NCI-H1092 (cell line): ENCODE data around the gene VPS26B.

Source experiments
- DNase-seq: peaks from one replicate; lab custom pipeline; 2025; lab: John Stamatoyannopoulos, UW

The VPS26B gene

DNA sequence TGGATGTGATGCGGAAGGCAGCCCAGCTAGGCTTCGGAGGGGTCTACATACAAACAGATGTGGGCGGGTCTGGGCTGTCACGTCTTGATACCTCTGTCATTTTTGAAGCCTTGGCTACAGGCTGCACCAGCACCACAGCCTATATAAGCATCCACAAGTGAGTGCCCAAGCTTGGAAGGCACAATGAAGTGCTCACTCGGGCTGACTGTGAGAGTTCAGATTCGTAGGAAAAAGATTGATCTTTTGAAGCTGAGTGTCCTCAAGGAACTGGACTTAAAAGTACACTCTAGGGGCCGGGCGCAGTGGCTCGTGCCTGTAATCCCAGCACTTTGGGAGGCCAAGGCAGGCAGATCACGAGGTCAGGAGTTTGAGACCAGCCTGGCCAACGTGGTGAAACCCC lies 32.6 kb downstream of the VPS26B start:
- no peak for DNase-seq

DNA sequence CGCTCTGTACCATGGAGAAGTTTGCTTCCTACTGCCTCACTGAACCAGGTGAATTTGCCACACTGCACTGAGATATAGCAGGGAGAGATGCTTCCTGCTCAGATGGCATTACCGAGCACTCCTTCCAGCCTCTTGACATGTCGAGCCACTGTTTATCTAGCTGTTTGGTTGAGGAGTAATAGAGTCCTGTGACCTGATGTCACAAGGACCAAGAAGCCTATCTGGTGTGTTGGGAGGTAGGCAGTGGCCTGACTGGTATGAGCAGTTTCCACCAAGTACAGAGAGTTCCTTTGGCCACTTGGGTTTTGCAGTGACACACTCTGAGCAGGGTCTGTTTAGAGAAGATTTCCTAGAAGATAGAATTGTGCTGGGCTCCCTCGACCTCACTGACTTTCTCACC lies 34.1 kb downstream of the VPS26B start:
- no peak for DNase-seq

DNA sequence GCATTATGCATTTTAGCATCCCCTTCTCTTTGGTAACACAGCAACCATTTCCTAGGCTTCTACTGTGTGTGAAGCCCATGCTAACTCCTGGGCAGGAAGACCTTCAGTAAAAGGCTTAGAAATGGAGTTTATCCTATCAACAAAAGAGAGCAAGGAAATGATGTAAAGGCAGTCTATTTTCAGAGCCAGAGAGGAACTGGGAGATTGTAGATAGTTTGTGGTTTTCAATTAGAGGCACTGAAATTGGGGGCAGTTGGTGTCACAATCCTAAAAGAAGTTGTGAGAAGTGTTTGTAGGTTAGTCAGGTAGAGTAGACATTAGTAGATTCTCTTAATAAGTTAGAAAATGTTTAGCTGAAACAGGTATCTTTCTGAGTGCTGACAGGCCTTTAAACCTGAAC lies 36.0 kb downstream of the VPS26B start:
- no peak for DNase-seq

DNA sequence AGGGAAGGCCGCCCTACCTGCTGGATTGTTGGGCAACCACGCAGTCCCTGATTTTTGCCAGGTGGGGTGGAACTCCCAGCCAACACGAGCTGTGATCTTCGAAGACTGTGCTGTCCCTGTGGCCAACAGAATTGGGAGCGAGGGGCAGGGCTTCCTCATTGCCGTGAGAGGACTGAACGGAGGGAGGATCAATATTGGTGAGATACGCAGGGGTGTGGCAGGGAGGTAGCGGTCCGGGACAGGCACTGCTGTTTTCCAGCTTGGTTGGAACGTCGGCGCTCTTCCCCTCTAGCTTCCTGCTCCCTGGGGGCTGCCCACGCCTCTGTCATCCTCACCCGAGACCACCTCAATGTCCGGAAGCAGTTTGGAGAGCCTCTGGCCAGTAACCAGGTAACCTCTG lies 36.5 kb downstream of the VPS26B start:
- DNase-seq: no peak

DNA sequence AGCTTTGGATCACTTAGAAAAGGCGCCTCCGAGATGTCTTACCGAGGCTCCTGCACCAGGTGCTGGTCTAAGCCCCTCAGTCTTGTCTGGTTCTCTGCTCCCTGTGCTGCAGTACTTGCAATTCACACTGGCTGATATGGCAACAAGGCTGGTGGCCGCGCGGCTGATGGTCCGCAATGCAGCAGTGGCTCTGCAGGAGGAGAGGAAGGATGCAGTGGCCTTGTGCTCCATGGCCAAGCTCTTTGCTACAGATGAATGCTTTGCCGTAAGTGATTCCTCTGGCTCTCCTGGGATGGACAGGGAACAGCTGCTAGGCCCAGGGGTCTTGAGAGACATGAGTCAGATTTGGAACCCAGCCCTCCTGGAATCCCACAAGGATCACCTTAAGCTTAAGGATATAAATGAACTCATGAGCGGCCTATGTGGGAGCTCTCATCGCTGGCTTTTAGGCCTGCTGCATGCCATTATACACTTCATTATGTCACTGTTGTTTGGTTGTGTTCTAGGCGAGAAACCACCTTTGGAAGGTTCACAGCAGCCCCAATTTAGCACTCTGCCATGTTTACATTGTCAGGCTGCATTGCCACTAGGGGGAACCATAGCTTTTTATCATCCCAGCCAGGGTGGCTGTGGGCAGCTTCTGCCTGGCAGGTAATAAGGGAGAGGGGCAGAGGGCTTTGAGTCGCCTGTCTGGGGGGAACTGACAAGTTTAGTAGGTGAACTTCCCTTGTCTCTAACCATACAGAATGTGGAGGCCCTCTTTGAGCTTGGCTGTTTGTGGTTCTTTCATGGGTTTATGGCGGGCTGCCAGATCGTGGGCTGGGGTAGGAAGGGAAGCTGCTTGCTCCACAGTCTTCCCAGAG lies 37.4 kb downstream of the VPS26B start:
- DNase-seq: peak; percentile 18

DNA sequence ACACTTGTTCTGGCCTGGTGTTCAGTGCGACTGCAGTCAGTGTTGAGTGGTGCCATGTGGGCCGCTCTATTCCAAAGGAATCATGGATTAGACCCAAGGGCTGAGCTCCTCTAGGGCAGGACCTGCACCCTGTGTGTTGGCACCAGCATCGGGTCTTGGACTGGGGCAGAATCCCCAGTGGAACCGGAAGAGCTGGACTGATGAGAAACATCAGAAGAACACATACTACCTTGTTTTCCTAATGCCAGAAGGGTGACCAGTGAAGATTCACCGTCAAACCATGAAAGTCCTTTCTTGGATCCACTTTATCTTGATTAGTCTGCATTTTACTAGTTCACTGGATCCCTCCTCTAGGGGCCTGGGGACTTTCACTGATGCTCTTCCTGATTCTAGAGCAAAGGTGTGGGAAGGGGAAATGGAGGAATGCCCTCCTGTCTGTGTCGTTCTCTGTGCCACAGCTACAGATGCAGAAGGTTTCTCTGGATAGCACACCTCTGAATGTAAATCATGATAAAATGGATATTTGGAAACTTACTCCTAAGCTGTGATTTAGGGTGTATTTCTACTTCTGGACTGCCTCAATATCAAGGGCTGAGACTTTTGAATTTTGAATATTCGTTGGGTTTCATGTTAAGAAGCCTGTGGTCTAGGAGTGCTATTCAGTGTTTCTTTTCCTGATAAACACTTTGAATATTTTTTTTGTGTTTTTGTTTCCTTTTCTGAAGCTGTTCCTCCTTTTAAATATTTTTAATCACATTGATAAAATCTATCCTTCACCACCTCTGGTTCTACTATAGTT lies 40.7 kb downstream of the VPS26B start:
- no peak for DNase-seq

DNA sequence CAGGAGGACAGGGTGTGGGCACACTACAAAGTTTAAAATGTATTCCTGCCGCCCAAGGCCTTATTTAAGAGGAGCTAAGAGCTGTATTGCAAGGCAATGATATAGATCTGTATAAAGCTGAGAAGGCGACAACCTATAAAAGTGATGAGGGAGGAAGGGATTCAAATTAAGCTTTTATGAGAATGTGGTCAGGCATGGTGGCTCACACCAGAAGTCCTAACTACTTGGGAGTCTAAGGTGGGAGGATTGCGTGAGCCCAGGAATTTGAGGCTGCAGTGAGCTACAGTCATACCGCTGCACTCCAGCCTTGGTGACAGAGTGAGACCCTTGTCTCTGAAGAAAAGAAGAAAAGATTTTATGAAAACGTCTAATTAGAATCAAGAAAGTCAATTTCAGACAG lies 42.0 kb downstream of the VPS26B start:
- DNase-seq: no peak

DNA sequence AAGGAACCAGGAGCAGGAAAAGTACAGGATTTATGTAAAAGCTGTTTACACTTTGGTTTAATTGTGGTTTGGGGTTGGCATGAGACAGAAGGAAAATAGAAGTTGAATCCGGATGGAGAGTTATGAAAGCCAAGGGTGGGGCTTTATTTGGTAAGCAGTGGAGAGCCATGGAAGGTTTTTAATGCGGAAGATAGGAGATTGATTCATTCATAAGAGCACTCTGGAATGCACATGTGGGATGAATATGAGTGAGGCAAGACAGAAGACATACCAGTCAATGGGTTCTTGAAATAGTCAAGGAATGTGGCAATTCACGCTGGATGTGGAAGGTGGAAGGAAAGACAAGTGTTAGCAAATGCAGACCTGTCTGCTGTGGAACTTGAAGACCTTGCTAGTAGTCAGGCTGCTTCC lies 42.4 kb downstream of the VPS26B start:
- DNase-seq: no peak

DNA sequence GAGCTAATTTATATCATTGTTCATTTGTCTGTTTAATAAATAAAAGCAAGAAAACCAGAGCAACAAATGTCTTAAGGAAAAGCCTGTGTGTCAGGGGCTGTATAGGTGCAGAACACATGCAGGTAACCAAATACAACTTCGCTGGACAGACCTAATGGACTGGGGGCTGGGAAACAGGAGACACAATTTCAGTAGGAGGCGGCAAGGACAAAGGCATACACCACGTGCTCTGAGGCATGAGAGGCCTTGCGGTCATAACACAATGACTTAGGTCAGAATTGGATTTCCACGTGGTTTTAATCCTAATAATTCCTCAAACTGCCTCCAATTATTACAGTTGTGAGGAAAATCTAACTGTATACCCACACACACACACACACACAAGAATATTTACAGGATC lies 43.0 kb downstream of the VPS26B start:
- DNase-seq: no peak

DNA sequence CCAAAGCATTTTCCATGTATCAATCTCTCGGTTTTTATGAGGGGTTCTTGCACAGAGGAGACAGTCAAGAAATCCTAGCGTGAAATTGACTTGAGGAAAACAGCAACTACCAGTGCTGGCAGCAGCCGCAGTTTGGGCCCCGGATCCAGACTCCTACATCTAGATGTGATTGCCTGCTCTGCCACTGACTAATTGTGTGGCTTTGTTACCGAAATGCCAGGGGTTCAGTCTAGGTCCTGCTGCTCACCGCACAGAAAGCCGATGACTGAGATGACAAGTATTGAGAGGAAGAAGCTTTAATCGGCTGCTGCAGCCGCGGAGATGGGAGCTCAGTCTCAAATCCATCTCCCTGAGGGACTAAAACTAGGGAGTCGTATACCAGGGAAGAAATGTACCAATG lies 43.5 kb downstream of the VPS26B start:
- DNase-seq: no peak

DNA sequence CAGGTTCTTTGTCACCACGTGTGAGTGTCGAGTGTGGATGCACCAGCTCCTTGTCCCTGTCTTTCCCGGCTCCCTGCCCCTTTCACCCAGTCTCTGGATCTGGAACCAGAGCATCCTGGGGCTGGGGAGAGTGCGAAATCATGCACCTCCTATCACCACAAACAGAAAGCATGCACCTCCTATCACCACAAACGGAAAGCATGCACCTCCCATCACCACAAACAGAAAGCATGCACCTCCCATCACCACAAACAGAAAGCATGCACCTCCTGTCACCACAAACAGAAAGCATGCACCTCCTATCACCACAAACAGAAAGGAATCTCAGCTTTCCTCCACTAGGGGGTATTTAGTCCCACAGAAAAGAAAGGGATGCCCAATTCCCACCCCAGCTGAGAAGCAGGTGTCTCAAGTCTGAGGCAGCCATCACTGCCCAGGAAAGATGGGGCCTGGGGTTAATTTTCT lies 45.8 kb downstream of the VPS26B start:
- peak; percentile 11 for DNase-seq

DNA sequence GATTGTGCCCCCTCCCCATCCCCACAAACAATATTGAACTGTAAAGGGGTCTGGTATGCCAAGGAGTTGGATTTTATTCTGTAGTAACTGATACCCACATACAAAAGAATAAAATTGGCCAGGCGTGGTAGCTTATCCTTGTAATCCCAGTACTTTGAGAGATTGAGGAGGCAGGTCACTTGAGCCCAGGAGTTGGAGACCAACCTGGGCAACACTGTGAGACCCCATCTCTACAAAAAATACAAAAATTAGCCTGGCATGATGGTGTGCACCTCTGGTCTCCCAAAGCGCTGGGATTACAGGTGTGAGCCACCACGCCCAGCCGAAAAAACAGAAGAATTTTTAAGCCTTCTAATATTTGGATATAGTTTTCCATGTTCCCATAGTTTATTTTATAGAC lies 47.5 kb downstream of the VPS26B start:
- DNase-seq: no peak

DNA sequence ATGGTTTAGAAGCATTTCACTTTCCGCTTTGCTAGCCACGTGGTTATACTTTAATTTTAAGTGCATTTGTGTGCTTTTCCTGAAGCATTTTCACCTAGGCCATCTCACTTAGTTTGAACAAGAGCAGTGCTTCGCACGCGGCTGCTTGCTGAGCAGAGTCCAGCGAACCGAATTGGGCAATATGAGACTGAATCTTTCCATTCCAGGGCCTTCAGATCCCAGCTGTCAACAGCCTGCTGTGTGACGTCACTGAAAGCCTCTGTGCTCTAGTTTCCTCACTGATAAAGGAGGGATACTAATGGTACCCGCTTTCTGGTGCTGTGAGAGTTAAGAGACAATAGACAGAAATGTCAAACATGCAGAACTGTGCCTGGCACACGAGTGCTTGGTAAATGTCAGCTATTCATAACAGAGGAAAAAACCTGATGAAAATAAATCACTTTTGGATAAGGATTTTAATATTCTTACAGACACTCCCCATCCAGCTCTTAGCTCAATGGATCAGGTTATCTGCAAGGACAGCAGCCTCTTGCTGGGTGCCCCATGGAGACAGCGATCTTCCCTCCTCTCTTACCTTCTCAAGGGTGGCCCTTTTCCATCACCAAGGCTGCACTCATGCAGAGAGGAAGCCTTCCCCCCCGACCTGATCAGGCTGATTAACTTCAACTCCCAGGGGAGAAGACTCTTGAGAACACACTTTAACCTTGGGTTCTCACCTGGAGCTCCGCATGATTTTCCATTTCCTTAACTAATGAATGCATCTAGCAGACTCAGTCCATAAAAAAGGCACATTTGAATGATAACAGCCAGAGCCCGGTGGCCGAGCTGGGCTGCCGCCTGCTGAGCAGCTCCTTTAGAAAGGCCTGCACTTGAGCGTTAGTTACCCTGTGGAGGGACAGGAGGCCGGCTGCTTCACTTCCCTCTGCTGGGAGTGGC lies 48.2 kb downstream of the VPS26B start:
- DNase-seq: peak; percentile 41

DNA sequence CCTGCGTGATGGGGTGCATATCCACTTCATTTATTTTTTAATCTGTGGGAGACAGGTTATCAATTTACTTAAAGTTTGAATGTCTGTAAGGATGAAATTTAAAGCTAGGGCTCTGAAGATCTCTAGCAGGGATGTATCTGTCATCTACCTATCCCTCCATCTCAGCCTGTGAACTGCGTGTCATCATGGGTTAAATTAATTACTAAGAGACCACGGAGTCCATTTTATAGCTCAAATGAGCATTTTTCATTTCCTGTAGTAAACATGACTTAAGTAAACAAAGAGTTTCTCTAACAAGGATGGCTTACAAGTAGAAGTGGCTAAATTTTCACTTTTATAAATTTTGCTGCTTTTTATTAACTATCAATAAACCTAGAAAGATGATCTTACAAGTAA lies 48.8 kb downstream of the VPS26B start:
- DNase-seq: no peak

DNA sequence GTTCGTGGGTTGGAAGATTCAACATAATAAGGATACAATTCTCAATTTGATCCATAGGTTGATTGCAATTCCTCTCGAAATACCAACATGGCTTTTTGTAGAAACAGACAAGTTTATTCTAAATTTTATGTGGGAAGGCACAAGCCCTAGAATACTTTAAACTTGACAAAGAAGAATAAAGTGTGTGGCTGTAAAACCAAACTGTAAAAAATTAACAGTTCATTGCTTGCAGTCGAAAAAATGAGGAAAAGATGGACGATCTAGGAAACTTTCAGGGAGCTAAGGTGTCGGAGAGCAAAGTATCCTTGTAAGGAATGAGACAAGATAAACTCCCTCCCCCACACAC lies 50.7 kb downstream of the VPS26B start:
- DNase-seq: no peak

DNA sequence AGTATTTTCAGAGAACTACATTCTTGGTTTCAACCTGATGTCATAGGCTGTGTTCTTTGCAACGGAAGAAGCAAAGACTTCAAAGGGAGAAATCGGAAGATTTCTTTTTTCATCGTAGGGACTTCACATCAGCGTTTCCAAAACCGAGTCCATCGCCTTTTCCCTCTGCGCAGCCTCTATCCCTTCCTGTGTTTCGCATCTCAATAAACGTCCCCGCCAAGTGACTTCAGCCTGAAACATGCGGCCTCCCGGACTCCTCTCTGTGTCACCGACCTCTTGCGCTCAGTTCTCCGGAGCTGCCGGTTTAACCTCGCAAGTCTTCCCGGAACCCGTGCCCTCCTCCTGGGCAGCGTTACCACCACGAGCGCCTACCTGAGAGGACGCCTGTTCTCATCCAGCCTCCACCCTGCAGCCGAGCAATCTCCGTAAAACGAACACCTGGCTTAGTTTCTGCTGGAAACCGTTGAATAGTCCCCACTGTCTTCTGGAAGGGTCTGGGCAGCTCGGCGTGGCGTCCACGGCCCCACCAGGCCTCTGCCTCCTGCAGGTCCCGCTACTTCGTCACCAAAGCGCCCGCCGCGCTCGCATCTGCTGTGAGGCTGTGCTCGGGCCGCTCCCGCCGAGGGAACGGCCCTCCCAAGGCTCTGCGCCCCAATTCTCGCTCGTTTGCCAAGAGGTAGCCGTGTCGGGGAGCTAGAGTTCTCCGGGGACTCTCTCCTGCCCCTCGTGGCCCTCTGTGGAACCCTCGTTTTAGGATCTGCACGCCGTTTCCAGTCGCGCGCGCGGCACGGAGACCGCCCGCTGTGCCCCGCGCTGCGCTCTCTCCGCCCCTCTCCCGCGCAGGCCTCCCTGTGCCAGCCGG lies 51.3 kb downstream of the VPS26B start, which contains the start of gene GLB1L3:
Gene GLB1L3, plus strand, starts transcription at position 846 of the 862 bp plus-strand sequence. CDS start 362 bp downstream, outside the sequence.
- DNase-seq: peak; percentile 80

DNA sequence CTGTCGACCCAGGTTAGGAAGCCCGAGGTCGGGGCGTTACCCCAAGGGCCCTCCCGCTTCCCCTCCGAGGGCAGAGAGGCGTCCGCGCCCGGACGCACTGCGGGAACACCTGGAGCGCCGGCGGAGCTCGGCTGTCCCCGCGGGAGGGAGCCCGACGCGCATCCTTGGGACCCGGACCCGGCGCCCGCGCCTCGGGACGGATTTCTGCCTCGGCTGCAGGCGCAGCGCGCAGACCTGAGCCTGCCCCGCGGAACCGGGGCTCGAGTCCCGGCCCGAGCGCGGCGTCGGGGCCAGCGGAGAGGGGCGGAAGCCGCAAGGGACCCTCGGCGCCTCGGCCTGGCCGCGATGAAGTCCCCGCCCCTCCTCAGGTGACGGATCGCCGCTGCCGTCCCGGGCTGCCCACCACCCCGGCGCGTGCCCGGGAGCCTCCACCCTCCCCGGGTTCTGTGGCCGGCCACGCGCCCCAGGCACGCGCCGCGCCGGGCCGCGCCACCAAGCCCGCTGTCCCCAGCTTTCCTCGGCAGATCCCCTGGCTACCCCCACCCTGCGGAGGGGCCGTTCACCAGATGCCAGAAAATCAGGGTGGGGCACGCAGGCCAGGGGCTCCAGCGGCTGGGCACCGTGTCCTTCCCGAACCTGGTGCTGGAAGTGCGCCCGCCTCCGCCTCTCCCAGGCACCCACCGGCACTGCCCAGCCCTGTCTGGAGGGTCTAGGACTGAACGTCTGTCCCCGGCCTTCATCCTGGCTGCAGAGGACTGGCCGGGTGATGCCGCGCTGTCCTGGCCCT lies 52.1 kb downstream of the VPS26B start:
- DNase-seq: peak; percentile 51

DNA sequence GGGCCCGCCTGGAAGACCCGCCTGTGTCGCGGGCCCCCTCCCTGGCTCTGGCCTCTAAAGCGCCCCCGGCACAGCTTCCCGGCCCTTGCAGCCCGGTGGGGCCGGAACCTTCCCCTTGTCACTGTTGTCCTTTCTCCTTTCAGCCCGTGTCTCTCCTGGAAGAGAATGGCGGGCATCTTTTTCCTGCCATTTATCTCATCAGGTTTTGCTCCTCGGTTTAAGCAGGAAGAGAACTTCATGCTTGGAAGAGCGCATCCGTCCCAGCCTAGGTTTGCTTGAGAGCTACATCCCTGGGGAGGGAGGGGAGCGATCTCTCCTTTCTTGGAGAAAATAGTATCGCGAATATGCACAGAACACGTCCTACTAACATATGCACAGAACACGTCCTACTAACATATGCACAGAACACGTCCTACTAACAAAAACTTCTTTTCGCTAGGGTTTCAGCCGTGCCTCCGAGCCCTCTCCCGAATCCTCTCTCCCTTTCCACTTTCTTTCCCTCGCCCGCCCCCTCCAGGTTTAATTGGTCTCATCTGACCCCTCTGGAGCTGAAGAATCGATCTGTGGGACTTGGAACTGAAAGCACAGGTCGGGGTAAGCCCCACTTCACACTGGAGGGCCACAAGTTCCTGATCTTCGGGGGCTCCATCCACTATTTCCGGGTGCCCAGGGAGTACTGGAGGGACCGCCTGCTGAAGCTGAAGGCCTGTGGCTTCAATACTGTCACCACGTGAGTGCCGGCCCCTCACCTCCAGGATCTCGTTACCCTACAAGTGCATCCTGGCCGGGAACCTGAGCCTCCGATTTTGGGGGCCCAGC lies 52.9 kb downstream of the VPS26B start:
- no peak for DNase-seq

DNA sequence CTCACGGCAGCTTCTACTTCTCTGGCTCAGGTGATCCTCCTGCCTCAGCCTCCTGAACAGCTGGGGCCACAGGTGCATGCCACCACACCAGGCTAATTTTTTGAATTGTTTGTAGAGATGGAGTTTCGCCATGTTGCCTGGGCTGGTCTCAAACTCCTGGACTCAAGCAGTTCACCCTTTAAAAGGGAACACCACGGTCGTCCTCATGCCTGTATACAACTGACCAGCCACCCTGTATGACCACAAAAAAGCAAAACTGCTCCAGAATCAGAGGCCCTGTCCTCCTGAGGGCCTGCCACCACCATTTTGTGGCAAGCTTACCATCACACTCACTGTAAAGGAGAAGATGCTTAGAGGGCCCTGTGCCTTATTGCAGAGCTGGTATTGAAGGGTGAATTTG lies 53.9 kb downstream of the VPS26B start:
- no peak for DNase-seq
